Left renal pelvis (tissue), 4 donors: ENCODE data around the gene LNPK. TPM values are rescaled to one million over a fixed set of nuclear protein-coding genes. Genes with fewer than 3 reads are reported as not detected.
"Not testable (repeated sequence)": the region's sequence is repeated elsewhere in the genome, so short reads cannot be mapped to it uniquely, and the experiment has no call there.

Experiments used
- DNase-seq, 4 donors: peaks; one replicate each; pipeline ENCODE4 v3.0.0-alpha.2; 2013; ENCODE audit warnings: low read depth in 4 of 4, low spot score in 3 of 4
- polyA plus RNA-seq, 4 donors: library from polyadenylated mRNA; unstranded; fragments of 120-200 nt; gene quantifications; one replicate each; pipeline ENCODE4 v1.2.1, GENCODE V29; 2013; ENCODE audit not compliant: insufficient read length in 4 of 4

The LNPK gene
- polyA plus RNA-seq, 4 donors: 24.0 to 31.9 (median 27.7) TPM

GRCh38 chr2:175913849-175914743 is 88.0 kb downstream of the LNPK start:
- not testable (repeated sequence) for DNase-seq

GRCh38 chr2:175913267-175913666 is 88.8 kb downstream of the LNPK start:
- DNase-seq: not testable (repeated sequence)

- no peak for DNase-seq
Measured at GRCh38 chr2:175904035-175904434, 98.0 kb downstream of the LNPK start.

GRCh38 chr2:175903384-175903936 is 98.6 kb downstream of the LNPK start:
- DNase-seq: no peak

- DNase-seq: not testable (repeated sequence)
Measured at GRCh38 chr2:175895957-175896356, 106.1 kb downstream of the LNPK start.

- no peak for DNase-seq
Measured at GRCh38 chr2:175892046-175892445, 110.0 kb downstream of the LNPK start.

GRCh38 chr2:175890636-175891242 is 111.3 kb downstream of the LNPK start:
- no peak for DNase-seq

GRCh38 chr2:175889701-175890302 is 112.3 kb downstream of the LNPK start:
- no peak for DNase-seq

GRCh38 chr2:175887776-175888175 is 114.3 kb downstream of the LNPK start:
- DNase-seq: no peak

- no peak for DNase-seq
Measured at GRCh38 chr2:175884697-175885393, 117.2 kb downstream of the LNPK start.

- no peak for DNase-seq
Measured at GRCh38 chr2:175883586-175884194, 118.4 kb downstream of the LNPK start.

GRCh38 chr2:175879679-175880078 is 122.4 kb downstream of the LNPK start:
- no peak for DNase-seq

- no peak for DNase-seq
Measured at GRCh38 chr2:175877845-175878544, 124.1 kb downstream of the LNPK start.

- DNase-seq: no peak
Measured at GRCh38 chr2:175874291-175874690, 127.8 kb downstream of the LNPK start.

Other genes with a start within 250 kb of the LNPK start
- gene EVX2, start 81.7 kb upstream of the LNPK start, polyA plus RNA-seq: under 1 TPM in 2 of 4 donors, not detected in 2; 0.04 to 0.06 TPM
- under 1 TPM; 0.10 to 0.36 (median 0.23) TPM for gene HOXD13, start 90.5 kb upstream of the LNPK start, polyA plus RNA-seq
- under 1 TPM; 0.33 to 0.86 (median 0.51) TPM for gene HOXD12, start 97.5 kb upstream of the LNPK start, polyA plus RNA-seq
- 10 to 100 TPM; 45.8 to 76.0 (median 63.4) TPM for gene HOXD11, start 105.0 kb upstream of the LNPK start, polyA plus RNA-seq
- 100 to 1,000 TPM; 127 to 194 (median 184) TPM for gene HOXD10, start 114.5 kb upstream of the LNPK start, polyA plus RNA-seq
- gene HOXD9, start 120.5 kb upstream of the LNPK start, polyA plus RNA-seq: 100 to 1,000 TPM in 1 of 4 donors, 10 to 100 TPM in 3; 58.0 to 106 (median 69.1) TPM
- 100 to 1,000 TPM in 3 of 4 donors, 10 to 100 TPM in 1; 42.2 to 245 (median 180) TPM for gene HOXD8, start 127.4 kb upstream of the LNPK start, polyA plus RNA-seq
- 10 to 100 TPM; 32.9 to 66.2 (median 39.4) TPM for gene HOXD4, start 149.3 kb upstream of the LNPK start, polyA plus RNA-seq
- gene HOXD3, start 155.0 kb upstream of the LNPK start, polyA plus RNA-seq: 10 to 100 TPM; 13.8 to 31.0 (median 24.6) TPM
- gene HOXD1, start 186.4 kb upstream of the LNPK start, polyA plus RNA-seq: 10 to 100 TPM in 1 of 4 donors, 1 to 10 TPM in 3; 3.1 to 13.7 (median 8.5) TPM